ENCODE results near the gene ITFG2. TPM values are rescaled to one million over a fixed set of nuclear protein-coding genes. Genes with fewer than 3 reads are reported as not detected.
A peak's percentile ranks its signal among the peaks of the same experiment; 100 is the strongest.

ITFG2 gene
- total RNA-seq (2021) (33.3 and 41.3 TPM in 2 replicates), Bru-seq, nascent RNA (percentile 80 among the genes with signal in this experiment), BruChase-seq, experiment 1, labeled RNA remaining after a 2-hour chase (percentile 71 among the genes with signal in this experiment), BruChase-seq, experiment 2, labeled RNA remaining after a 6-hour chase (percentile 76 among the genes with signal in this experiment)
- long read RNA-seq, transcript ITFG2-201 (12 exons, 2,361 nt) = major isoform, 26 of 39 reads
- long read RNA-seq, partial matches to known transcripts = 0 of 39 reads
- long read RNA-seq, other reads (novel, unspliced or antisense) = 12 of 39 reads

GRCh38 chr12:2812290-2813213 is at the start of gene ITFG2:
Gene ITFG2 (plus strand): TSS chr12:2812668. CDS start chr12:2812761, 93 bp downstream.
- 0 out of 2 replicates have a peak, but pooled peaks cover 7% of the 10 kb centered on the region for H4K20me1 ChIP-seq (ENCODE audit: insufficient read depth)
- BruUV-seq (replicated peaks) = TSS peak; percentile 67
- peak within 1 kb of the TSS; percentile 83 for H3K4me2 ChIP-seq
- H3K9me3 ChIP-seq (ENCODE audit: insufficient read depth, low read depth) = no peaks in the 10 kb centered on the region
- peaks cover 12% of the 10 kb centered on the region for H3F3A ChIP-seq (ENCODE audit: insufficient read depth, low read depth)
- intact Hi-C loops (cut with micrococcal nuclease; ENCODE audit: unreplicated experiment) = loop anchor here (1.0 kb wide), 5 partner anchors 17 to 229 kb away; partner anchors contain the start of genes FOXM1 and RHNO1
- no peaks in the 10 kb centered on the region for H3K27me3 ChIP-seq (ENCODE audit: insufficient read depth, low read depth)
- peaks cover 33% of the 10 kb centered on the region for H3K79me2 ChIP-seq (ENCODE audit: low read depth)
- POLR2A ChIA-PET (ENCODE audit: unreplicated experiment) = interaction anchor here (0.5 to 0.6 kb wide), 3 partner anchors 17 to 133 kb away, joined by 6 to 19 read pairs (median 10); no protein-coding TSS in a partner anchor
- H3K4me1 ChIP-seq (replicated peaks; ENCODE audit: insufficient read depth) = peaks cover 16% of the 10 kb centered on the region
- TF ChIP-seq CTCF (conservative IDR thresholded peaks at IDR 0.05) = no peak
- no peak for TF ChIP-seq EZH2 (IDR thresholded peaks at IDR 0.05; ENCODE audit: low read depth)
- peak within 1 kb of the TSS; percentile 78 for H3K4me3 ChIP-seq
- CTCF ChIA-PET = interaction anchor here (0.6 to 1.2 kb wide), 2 partner anchors 16 to 72 kb away, joined by 3 to 5 read pairs; no protein-coding TSS in a partner anchor
- peak within 1 kb of the TSS; percentile 76 for H3K27ac ChIP-seq
- peak within 1 kb of the TSS; percentile 85 for H2AFZ ChIP-seq
- H3K9me2 ChIP-seq (ENCODE audit: insufficient read depth) = no peaks in the 10 kb centered on the region
- H3K36me3 ChIP-seq (ENCODE audit: low read depth) = 0 out of 2 replicates have a peak, but pooled peaks cover 3% of the 10 kb centered on the region
- DNase-seq = peak; percentile 96 to 98

DNA sequence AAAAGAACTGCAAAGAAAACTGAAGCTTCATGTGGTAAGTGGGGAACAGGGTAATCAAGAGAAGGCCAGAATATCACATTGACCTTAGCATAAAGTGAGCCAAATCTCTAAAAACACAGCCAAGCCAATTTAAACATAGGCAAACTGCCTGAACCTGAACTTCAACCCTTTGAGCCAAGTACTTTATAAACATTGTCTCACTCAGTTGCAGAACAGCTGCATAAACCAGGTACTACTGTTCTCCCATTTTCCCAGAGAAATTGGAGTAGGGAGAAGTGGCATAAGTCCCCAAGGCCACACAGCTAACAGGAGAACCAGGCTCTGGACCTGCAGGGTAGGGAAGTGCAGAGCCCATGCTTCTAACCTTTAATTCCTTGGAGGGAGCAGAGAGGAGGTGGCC is 48.1 kb upstream of the ITFG2 start:
- intact Hi-C loops (cut with micrococcal nuclease; ENCODE audit: unreplicated experiment) = no loop called here
- H3K9me2 ChIP-seq (ENCODE audit: insufficient read depth) = no peaks in the 10 kb centered on the region

More for the DNA sequence above, 48.1 kb upstream of the ITFG2 start:
- TF ChIP-seq CTCF (conservative IDR thresholded peaks at IDR 0.05) (no peak), EZH2 (IDR thresholded peaks at IDR 0.05; ENCODE audit: low read depth) (no peak)
- H3K27me3 ChIP-seq (ENCODE audit: insufficient read depth, low read depth) = peaks cover 87% of the 10 kb centered on the region
- no TSS peak for BruUV-seq (replicated peaks)
- H3K79me2 ChIP-seq (ENCODE audit: low read depth) = no peaks in the 10 kb centered on the region
- no peaks in the 10 kb centered on the region for H3F3A ChIP-seq (ENCODE audit: insufficient read depth, low read depth)
- no peak for DNase-seq
- no peak overlapping the region for H3K27ac ChIP-seq
- H2AFZ ChIP-seq = no peak overlapping the region
- H3K4me2 ChIP-seq = no peak overlapping the region
- H4K20me1 ChIP-seq (ENCODE audit: insufficient read depth) = no peaks in the 10 kb centered on the region
- POLR2A ChIA-PET (ENCODE audit: unreplicated experiment) = no interaction called here
- no peaks in the 10 kb centered on the region for H3K36me3 ChIP-seq (ENCODE audit: low read depth)
- H3K4me1 ChIP-seq (replicated peaks; ENCODE audit: insufficient read depth) = peaks cover 2% of the 10 kb centered on the region
- CTCF ChIA-PET = interaction anchor here (0.7 kb wide), 1 partner anchor 122 kb away, joined by 6 read pairs; no protein-coding TSS in a partner anchor
- H3K9me3 ChIP-seq (ENCODE audit: insufficient read depth, low read depth) = no peaks in the 10 kb centered on the region
- no peak overlapping the region for H3K4me3 ChIP-seq
